Prostate gland (tissue), 2 donors: ENCODE results near the gene PLEKHM2. TPM values are rescaled to one million over a fixed set of nuclear protein-coding genes. Genes with fewer than 3 reads are reported as not detected.

Experiments
- DNase-seq: peaks from one replicate; pipeline ENCODE4 v3.0.0-alpha.2; 2019; ENCODE audit warnings: low spot score
- H3K27ac ChIP-seq, 2 donors: fragments of 200-600 bp; sonication (generic); 2 replicates each; pipeline ENCODE4 v1.5.1; 2017 to 2019
- H3K27me3 ChIP-seq: fragments of 200-600 bp; sonication (generic); replicated peaks from 2 replicates; pipeline ENCODE4 v1.5.1; 2019; ENCODE audit not compliant: insufficient read depth
- H3K36me3 ChIP-seq, 2 donors: fragments of 200-600 bp; sonication (generic); 1 replicate in 1 of 2; 2 replicates in 1 of 2; pipeline versions ENCODE4 v1.5.1 to v1.8.1; 2017 to 2019
- H3K4me1 ChIP-seq: fragments of 200-600 bp; sonication (generic); replicated peaks from 2 replicates; pipeline ENCODE4 v1.5.1; 2019
- H3K4me3 ChIP-seq, 2 donors: fragments of 200-600 bp; sonication (generic); 2 replicates each; pipeline ENCODE4 v1.5.1; 2017 to 2019
- H3K9me3 ChIP-seq: fragments of 200-600 bp; sonication (generic); 2 replicates; pipeline ENCODE4 v1.5.1; 2017
- CTCF ChIP-seq, 4 experiments: fragments of 200-600 bp in 2 of 4; fragments of 450-650 bp in 2 of 4; sonication (generic) in 2 of 4; IDR thresholded peaks; 1 replicate in 3 of 4; 2 replicates in 1 of 4; pipeline ENCODE4 v1.5.1; 2016 to 2019; ENCODE audit warnings: antibody characterized with exemption in 4 of 4, mild to moderate bottlenecking in 2 of 4, moderate library complexity in 2 of 4
- POLR2A ChIP-seq: fragments of 450-650 bp; IDR thresholded peaks from one replicate; pipeline ENCODE4 v1.6.1; 2016; ENCODE audit warnings: antibody characterized with exemption, mild to moderate bottlenecking
- POLR2AphosphoS5 ChIP-seq: sonication (generic); formaldehyde crosslinking; IDR thresholded peaks from one replicate; pipeline ENCODE4 v1.6.1; 2017; ENCODE audit warnings: antibody characterized with exemption
- WGBS: methylation state at CpG from one replicate; pipeline ENCODE4 v1.1.5; 2018; 5-methylcytosine and 5-hydroxymethylcytosine counted together
- intact Hi-C: fragments of 100-400 bp; cut with DNase I; formaldehyde crosslinking; loops from one replicate; pipeline ENCODE4 v1.14.2; 2022
- total RNA-seq, 2 donors: library from RNA; depleted of rRNA; stranded (reverse); fragments of >200 nt; gene quantifications; one replicate each; pipeline ENCODE4 v1.1.0, GENCODE V29; 2016

Gene PLEKHM2
- total RNA-seq, 2 donors from 2014 or later: 29.0 to 60.4 TPM

- no peaks in the 10 kb centered on the region for H3K36me3 ChIP-seq
- no peaks in the 10 kb centered on the region for H3K4me1 ChIP-seq
- no peaks in the 10 kb centered on the region for H3K9me3 ChIP-seq
- intact Hi-C loops: no loop called here
- no peaks in the 10 kb centered on the region for H3K27me3 ChIP-seq
- DNase-seq: no peak
- no peak overlapping the region for H3K4me3 ChIP-seq
- 100% methylated on average over 2 of the region's 2 CpGs for WGBS
- no peak for TF ChIP-seq POLR2AphosphoS5
- TF ChIP-seq POLR2A: no peak
- TF ChIP-seq CTCF (IDR thresholded peaks at IDR 0.05): no peak
- no peak overlapping the region for H3K27ac ChIP-seq
Observed at GRCh38 chr1:15671430-15671829, 12.7 kb upstream of the PLEKHM2 start.

GRCh38 chr1:15674386-15675159, 9.5 kb upstream of the PLEKHM2 start:
- Histone ChIP-seq H3K9me3 (no peaks in the 10 kb centered on the region), H3K27ac (no peak overlapping the region), H3K4me1 (no peaks in the 10 kb centered on the region), H3K27me3 (no peaks in the 10 kb centered on the region), H3K36me3 (no peaks in the 10 kb centered on the region), H3K4me3 (no peak overlapping the region)
- intact Hi-C loops: loop anchor here (5.0 kb wide), 1 partner anchor 42 kb away; no protein-coding TSS in a partner anchor
- WGBS: 68% methylated on average over 12 of the region's 12 CpGs
- DNase-seq: no peak
- TF ChIP-seq CTCF (IDR thresholded peaks at IDR 0.05): no peak
- no peak for TF ChIP-seq POLR2A

DNA sequence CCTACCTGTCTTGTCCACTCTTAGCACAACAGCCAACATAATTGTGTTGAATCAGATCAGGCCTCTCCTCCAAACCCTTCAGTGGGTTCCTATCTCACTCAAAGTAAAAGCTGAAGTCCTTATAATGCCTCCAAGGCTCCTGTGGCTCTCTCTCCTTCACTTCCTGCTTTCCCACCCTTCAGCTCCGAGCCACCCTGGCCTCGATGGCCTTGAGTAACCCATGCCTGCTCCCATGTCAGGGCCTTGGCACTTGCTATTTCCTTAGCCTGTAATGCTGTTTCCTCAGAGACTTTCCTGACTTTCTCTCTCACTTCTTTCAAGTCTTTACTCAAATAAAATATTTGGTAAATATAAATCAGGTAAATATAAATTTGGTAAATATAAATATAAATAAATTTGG, 8.1 kb upstream of the PLEKHM2 start:
- no peaks in the 10 kb centered on the region for H3K27me3 ChIP-seq
- TF ChIP-seq POLR2A (no peak), CTCF (IDR thresholded peaks at IDR 0.05) (no peak)
- 65% methylated on average over 2 of the region's 2 CpGs for WGBS
- H3K4me1 ChIP-seq: no peaks in the 10 kb centered on the region
- DNase-seq: no peak
- intact Hi-C loops: loop anchor here (5.0 kb wide), 1 partner anchor 44 kb away; no protein-coding TSS in a partner anchor
- no peaks in the 10 kb centered on the region for H3K9me3 ChIP-seq
- no peaks in the 10 kb centered on the region for H3K36me3 ChIP-seq
- no peak overlapping the region for H3K4me3 ChIP-seq
- H3K27ac ChIP-seq: no peak overlapping the region

GRCh38 chr1:15676688-15677661, 7.1 kb upstream of the PLEKHM2 start:
- Histone ChIP-seq H3K27ac (no peak overlapping the region), H3K27me3 (no peaks in the 10 kb centered on the region), H3K9me3 (no peaks in the 10 kb centered on the region), H3K4me1 (no peaks in the 10 kb centered on the region), H3K36me3 (no peaks in the 10 kb centered on the region), H3K4me3 (no peak overlapping the region)
- intact Hi-C loops: loop anchor here (5.0 kb wide), 1 partner anchor 45 kb away; no protein-coding TSS in a partner anchor
- TF ChIP-seq CTCF (IDR thresholded peaks at IDR 0.05): no peak
- TF ChIP-seq POLR2A: no peak
- TF ChIP-seq POLR2AphosphoS5: no peak
- no peak for DNase-seq
- 86% methylated on average over 6 of the region's 6 CpGs for WGBS
